RWPE1 (cell line): ENCODE data around the gene TRNAU1AP.
A peak's percentile ranks its signal among the peaks of the same experiment; 100 is the strongest.
"Not testable (repeated sequence)": the region's sequence is repeated elsewhere in the genome, so short reads cannot be mapped to it uniquely, and the experiment has no call there.

Source experiments
- CTCF ChIA-PET: fragments of 350-600 bp; sonication (Branson Sonifier 250); formaldehyde crosslinking; extraction: SDS; loops from one replicate; lab custom pipeline; 2021; lab: Yijun Ruan, JAX
- POLR2A ChIA-PET: fragments of 400-600 bp; formaldehyde crosslinking; extraction: SDS; loops from one replicate; lab custom pipeline; 2020; ENCODE audit warnings: antibody characterized with exemption; ENCODE audit not compliant: low non-redundant PET; lab: Yijun Ruan, JAX
- DNase-seq: peaks from one replicate; pipeline ENCODE4 v3.0.0; 2012; ENCODE audit warnings: low spot score
- H3K27ac ChIP-seq: fragments of 450-650 bp; 2 replicates; pipeline ENCODE4 v1.5.1; 2017
- CTCF ChIP-seq: fragments of 450-650 bp; conservative IDR thresholded peaks from 2 replicates; pipeline ENCODE4 v1.5.1; 2017; ENCODE audit warnings: low read depth, mild to moderate bottlenecking

TRNAU1AP gene

GRCh38 chr1:28591708-28592320 is 38.9 kb downstream of the TRNAU1AP start, which contains the start of gene RAB42:
RAB42 (plus strand) TSS chr1:28592265; CDS start chr1:28592512, 247 bp downstream.
- TF ChIP-seq CTCF: no peak
- peak within 1 kb of the TSS; percentile 45 for H3K27ac ChIP-seq
- POLR2A ChIA-PET: no interaction called here
- no peak for DNase-seq
- CTCF ChIA-PET: no interaction called here

- no peak for DNase-seq
- CTCF ChIA-PET: interaction anchor here (0.6 kb wide), 1 partner anchor 16 kb away, joined by 3 read pairs; no protein-coding TSS in a partner anchor
- POLR2A ChIA-PET: no interaction called here
- H3K27ac ChIP-seq: peak overlapping the region; percentile 45
- no peak for TF ChIP-seq CTCF
These were observed 39.6 kb downstream of the TRNAU1AP start for GRCh38 chr1:28592321-28593071.

DNA sequence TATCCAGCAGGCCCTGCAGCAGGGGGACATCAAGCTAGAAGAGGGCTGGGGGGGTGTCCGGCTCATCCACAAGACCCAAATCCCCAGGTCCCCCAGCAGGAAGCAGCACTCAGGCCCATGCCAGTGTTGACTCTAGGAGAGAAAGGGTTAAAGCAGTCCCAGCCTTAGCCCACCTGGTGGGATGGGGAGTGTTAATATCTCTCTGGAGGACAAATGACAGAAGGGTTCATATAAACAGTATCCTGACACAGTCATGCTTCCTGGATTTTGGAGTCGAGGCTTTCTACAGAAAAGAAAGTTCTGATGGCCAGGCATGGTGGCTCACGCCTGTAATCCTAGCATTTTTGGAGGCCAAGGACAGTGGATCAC is 41.1 kb downstream of the TRNAU1AP start:
- CTCF ChIA-PET, DNase-seq, POLR2A ChIA-PET: not testable (repeated sequence)
- peak overlapping the region; percentile 71 for H3K27ac ChIP-seq

- POLR2A ChIA-PET: interaction anchor here (0.7 kb wide), 1 partner anchor 8 kb away, joined by 3 read pairs; no protein-coding TSS in a partner anchor
- peak; percentile 21 for DNase-seq
- H3K27ac ChIP-seq: peak overlapping the region; percentile 71
- CTCF ChIA-PET: not testable (repeated sequence)
These were observed 42.0 kb downstream of the TRNAU1AP start for GRCh38 chr1:28594686-28595411.

DNA sequence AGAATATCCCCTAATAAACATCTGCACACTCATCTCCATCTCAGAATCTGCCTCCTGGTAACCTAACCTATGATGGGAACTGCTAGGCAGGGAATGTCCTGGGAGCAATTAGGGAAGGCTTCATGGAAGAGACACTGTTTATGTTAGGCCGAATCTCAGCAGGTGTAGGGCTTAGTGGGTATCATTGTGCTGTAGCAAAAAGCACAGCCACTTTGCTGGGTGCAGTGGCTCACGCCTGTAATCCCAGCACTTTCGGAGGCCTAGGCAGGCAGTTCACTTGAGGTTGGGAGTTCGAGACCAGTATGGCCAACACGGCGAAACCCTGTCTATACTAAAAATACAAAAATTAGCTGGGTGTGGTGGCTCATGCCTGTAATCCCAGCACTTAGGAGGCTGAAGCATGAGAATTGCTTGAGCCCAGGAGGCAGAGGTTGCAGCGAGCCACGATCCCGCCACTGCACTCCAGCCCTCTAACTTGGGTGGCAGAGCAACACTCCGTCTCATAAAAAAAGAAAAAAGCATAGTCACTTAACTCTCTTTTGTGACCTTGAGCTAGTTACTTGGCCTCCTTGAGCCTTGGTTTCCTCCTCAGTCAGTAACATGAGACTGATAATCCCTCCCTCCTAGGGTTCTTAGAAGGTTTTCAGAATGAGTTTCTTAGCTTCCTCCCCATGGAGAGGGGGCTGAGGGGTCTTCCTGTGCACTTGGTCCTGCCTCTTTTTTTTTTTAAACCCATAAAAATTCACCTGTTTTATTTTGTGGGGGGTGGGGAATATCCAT is 42.7 kb downstream of the TRNAU1AP start:
- CTCF ChIA-PET: interaction anchor here (0.6 kb wide), 1 partner anchor 55 kb away, joined by 3 read pairs; no protein-coding TSS in a partner anchor
- TF ChIP-seq CTCF: no peak
- DNase-seq: no peak
- H3K27ac ChIP-seq: peak overlapping the region; percentile 71
- POLR2A ChIA-PET: no interaction called here

GRCh38 chr1:28596276-28596675 is 43.4 kb downstream of the TRNAU1AP start:
- POLR2A ChIA-PET, DNase-seq: not testable (repeated sequence)
- CTCF ChIA-PET: interaction anchor here (0.6 kb wide), 1 partner anchor 55 kb away, joined by 3 read pairs; no protein-coding TSS in a partner anchor

DNA sequence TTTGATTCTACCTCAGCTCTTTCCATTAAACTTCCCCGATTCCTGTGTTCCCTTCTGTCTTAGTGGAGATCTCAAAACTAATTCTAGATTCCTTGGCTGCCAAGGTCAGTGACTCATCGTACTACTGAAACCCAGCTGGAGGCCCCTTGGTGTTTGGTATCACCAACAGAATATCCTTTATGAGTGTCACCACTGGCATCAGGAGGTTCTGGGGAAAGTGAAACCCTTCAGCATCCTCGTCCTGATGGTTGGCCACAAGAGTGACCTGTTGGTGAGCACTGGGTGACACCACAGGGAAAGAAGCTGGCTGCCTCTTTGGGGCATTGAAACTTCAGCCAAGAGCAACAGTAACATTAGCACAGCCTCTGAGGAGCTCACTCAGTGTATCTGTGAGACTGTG is 48.8 kb downstream of the TRNAU1AP start:
- DNase-seq: peak; percentile 67
- TF ChIP-seq CTCF: no peak
- H3K27ac ChIP-seq: peak overlapping the region; percentile 62
- CTCF ChIA-PET: interaction anchor here (0.8 to 2.0 kb wide), 3 partner anchors 12 to 242 kb away, joined by 3 to 10 read pairs (median 4); no protein-coding TSS in a partner anchor
- POLR2A ChIA-PET: interaction anchor here (0.5 kb wide), 1 partner anchor 85 kb away, joined by 4 read pairs; no protein-coding TSS in a partner anchor

More at GRCh38 chr1:28596276-28596675, 43.4 kb downstream of the TRNAU1AP start:
- H3K27ac ChIP-seq: not testable (repeated sequence)
